Left cardiac atrium (tissue), 4 donors: Measurements from ENCODE around the gene HOXB7. TPM values are rescaled to one million over a fixed set of nuclear protein-coding genes. Genes with fewer than 3 reads are reported as not detected.

Experiments used
- ATAC-seq, 2 donors: fragments of 200-7000 bp; cut with Tn5 transposase; one replicate each; pipeline ENCODE4 v1.9.1; 2020; ENCODE audit warnings: mild to moderate bottlenecking in 2 of 2, moderate library complexity in 2 of 2
- DNase-seq: peaks from one replicate; pipeline ENCODE4 v3.0.0-alpha.2; 2020
- intact Hi-C, 2 donors: fragments of 100-400 bp; cut with DNase I; formaldehyde crosslinking; loops; one replicate each; pipeline versions ENCODE4 v1.14.1 to v1.15.1; 2022 to 2023
- total RNA-seq, 2 donors: library from RNA; stranded (reverse); fragmentation: NEBNext Ultra II Directional; extraction: Animal tissue kit (Norgen Biotek cat#: 25700); gene quantifications; one replicate each; pipeline ENCODE4 v1.2.1, GENCODE V29; 2021
- donor health status: DM: no; HTN: yes; CAD: no.
- donor health status: DM: no; HTN: yes; CAD: no; lungs with severe emphysema.
- donor health status: DM: yes; HTN: yes; CAD: no.
- donor health status: Dilated cardiomyopathy.

The HOXB7 gene
- total RNA-seq, 2 donors from 2014 or later = 0.44 to 1.1 TPM

GRCh38 chr17:48637323-48638260 is 26.8 kb upstream of the HOXB7 start:
- DNase-seq (no peak), ATAC-seq (no peak)
- intact Hi-C loops = no loop called here

GRCh38 chr17:48636177-48637018 is 25.6 kb upstream of the HOXB7 start:
- DNase-seq = peak; percentile 66
- intact Hi-C loops = no loop called here
- peak; percentile 27 to 53 for ATAC-seq

GRCh38 chr17:48634493-48635208 is 23.8 kb upstream of the HOXB7 start:
- no peak for ATAC-seq
- intact Hi-C loops = no loop called here
- DNase-seq = no peak

- no peak for DNase-seq
- intact Hi-C loops = no loop called here
- ATAC-seq = no peak
Measured at GRCh38 chr17:48633266-48633677, 22.5 kb upstream of the HOXB7 start.

GRCh38 chr17:48632579-48633265 is 21.9 kb upstream of the HOXB7 start:
- ATAC-seq (no peak), DNase-seq (no peak)
- intact Hi-C loops = no loop called here

- intact Hi-C loops = no loop called here
- DNase-seq (no peak), ATAC-seq (no peak)
Measured at GRCh38 chr17:48631693-48632578, 21.1 kb upstream of the HOXB7 start.

GRCh38 chr17:48630925-48631692 is 20.3 kb upstream of the HOXB7 start:
- DNase-seq (no peak), ATAC-seq (no peak)
- intact Hi-C loops = no loop called here

GRCh38 chr17:48630009-48630924 is 19.4 kb upstream of the HOXB7 start:
- DNase-seq (no peak), ATAC-seq (no peak)
- intact Hi-C loops = no loop called here

- ATAC-seq (no peak), DNase-seq (no peak)
- intact Hi-C loops = no loop called here
Measured at GRCh38 chr17:48629411-48629759, 18.6 kb upstream of the HOXB7 start.

- intact Hi-C loops = no loop called here
- DNase-seq (no peak), ATAC-seq (no peak)
Measured at GRCh38 chr17:48628649-48629410, 18.0 kb upstream of the HOXB7 start.

GRCh38 chr17:48627623-48628521 is 17.1 kb upstream of the HOXB7 start:
- intact Hi-C loops = no loop called here
- ATAC-seq (no peak), DNase-seq (no peak)

- no peak for ATAC-seq
- DNase-seq = no peak
- intact Hi-C loops = no loop called here
Measured at GRCh38 chr17:48627118-48627597, 16.3 kb upstream of the HOXB7 start.

- DNase-seq = no peak
- ATAC-seq = peak in 1 of 2 donors; percentile 40
- intact Hi-C loops = no loop called here
Measured at GRCh38 chr17:48626245-48627117, 15.7 kb upstream of the HOXB7 start, which contains the start of gene HOXB9. TSS of gene HOXB9 (minus strand) at chr17:48626358. CDS start at chr17:48626269, 89 bp downstream.
